Upper lobe of left lung (tissue), 4 donors: ENCODE measurements around the gene SELP.

Experiments
- EP300 ChIP-seq, 4 donors: sonication (generic); formaldehyde crosslinking; IDR thresholded peaks; one replicate each; pipeline ENCODE4 v1.5.1; 2017; ENCODE audit warnings: antibody characterized with exemption in 4 of 4, control low read depth in 2 of 4
- POLR2AphosphoS5 ChIP-seq, 2 donors: sonication (generic); formaldehyde crosslinking; IDR thresholded peaks; one replicate each; pipeline ENCODE4 v1.5.1; 2017; ENCODE audit warnings: antibody characterized with exemption in 2 of 2
- TF ChIP-seq, protein P1 (sequence below), 6 experiments: fragments of 450-650 bp in 4 of 6; fragments of 200-600 bp in 2 of 6; sonication (generic) in 2 of 6; IDR thresholded peaks; one replicate each; pipeline ENCODE4 v1.5.1; 2016 to 2019; ENCODE audit warnings: antibody characterized with exemption in 6 of 6

DNA sequence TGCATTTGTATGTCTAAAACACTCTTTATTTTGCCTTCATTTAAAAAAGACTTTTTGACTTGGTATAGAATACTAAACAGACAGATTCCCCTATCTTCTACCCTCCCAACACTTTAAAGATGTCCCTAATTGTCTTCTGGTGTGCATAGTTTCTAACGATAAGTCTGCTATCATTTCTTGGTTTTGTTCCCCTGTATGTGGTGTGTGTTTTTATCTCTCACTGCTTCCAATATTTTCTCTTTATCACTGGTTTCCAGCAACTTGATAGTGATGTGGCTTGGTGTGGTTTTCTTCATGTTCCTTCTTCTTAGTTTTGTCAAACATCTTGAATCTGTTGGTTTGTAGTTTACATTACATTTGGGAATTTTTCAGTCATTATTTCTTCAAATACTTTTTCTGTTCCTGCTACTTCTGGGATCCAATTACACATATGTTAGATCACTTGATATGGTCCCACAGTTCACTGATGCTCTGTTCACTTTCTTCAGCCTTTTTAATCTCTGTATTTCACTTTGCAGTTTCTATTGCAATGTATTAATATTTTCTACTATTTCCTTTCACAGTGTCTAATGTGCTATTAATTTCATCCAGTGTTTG, 66.8 kb downstream of the SELP start:
- TF ChIP-seq POLR2AphosphoS5 (IDR thresholded peaks at IDR 0.05) (no peak), EP300 (IDR thresholded peaks at IDR 0.05) (no peak)
- TF ChIP-seq, protein P1, sequence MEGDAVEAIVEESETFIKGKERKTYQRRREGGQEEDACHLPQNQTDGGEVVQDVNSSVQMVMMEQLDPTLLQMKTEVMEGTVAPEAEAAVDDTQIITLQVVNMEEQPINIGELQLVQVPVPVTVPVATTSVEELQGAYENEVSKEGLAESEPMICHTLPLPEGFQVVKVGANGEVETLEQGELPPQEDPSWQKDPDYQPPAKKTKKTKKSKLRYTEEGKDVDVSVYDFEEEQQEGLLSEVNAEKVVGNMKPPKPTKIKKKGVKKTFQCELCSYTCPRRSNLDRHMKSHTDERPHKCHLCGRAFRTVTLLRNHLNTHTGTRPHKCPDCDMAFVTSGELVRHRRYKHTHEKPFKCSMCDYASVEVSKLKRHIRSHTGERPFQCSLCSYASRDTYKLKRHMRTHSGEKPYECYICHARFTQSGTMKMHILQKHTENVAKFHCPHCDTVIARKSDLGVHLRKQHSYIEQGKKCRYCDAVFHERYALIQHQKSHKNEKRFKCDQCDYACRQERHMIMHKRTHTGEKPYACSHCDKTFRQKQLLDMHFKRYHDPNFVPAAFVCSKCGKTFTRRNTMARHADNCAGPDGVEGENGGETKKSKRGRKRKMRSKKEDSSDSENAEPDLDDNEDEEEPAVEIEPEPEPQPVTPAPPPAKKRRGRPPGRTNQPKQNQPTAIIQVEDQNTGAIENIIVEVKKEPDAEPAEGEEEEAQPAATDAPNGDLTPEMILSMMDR (IDR thresholded peaks at IDR 0.05), result no peak
